KMS-11 (cell line): ENCODE measurements around the gene TCF7L1.
A peak's percentile ranks its signal among the peaks of the same experiment; 100 is the strongest.

ENCODE experiments used
- H2AFZ ChIP-seq: fragments of 200-600 bp; sonication (generic); 2 replicates; pipeline ENCODE4 v1.6.1; 2016; ENCODE audit warnings: antibody characterized with exemption, mixed run types, low read depth
- H3K27ac ChIP-seq: fragments of 200-600 bp; sonication (generic); 2 replicates; pipeline ENCODE4 v1.6.1; 2016; ENCODE audit warnings: mild to moderate bottlenecking, mixed run types
- H3K27me3 ChIP-seq: fragments of 200-600 bp; sonication (generic); 2 replicates; pipeline ENCODE4 v1.6.1; 2017; ENCODE audit warnings: mild to moderate bottlenecking, low read depth, mixed run types, moderate library complexity; ENCODE audit not compliant: insufficient read depth
- H3K36me3 ChIP-seq: fragments of 200-600 bp; sonication (generic); 2 replicates; pipeline ENCODE4 v1.6.1; 2017; ENCODE audit warnings: mild to moderate bottlenecking, mixed run types; ENCODE audit not compliant: insufficient read depth
- H3K4me1 ChIP-seq: fragments of 200-600 bp; sonication (generic); 2 replicates; pipeline ENCODE4 v1.6.1; 2016; ENCODE audit warnings: mild to moderate bottlenecking, low read depth, mixed run types; ENCODE audit not compliant: poor library complexity, severe bottlenecking
- H3K4me2 ChIP-seq: fragments of 200-600 bp; sonication (generic); 2 replicates; pipeline ENCODE4 v1.7.0; 2016; ENCODE audit warnings: mild to moderate bottlenecking, mixed run types
- H3K4me3 ChIP-seq: fragments of 200-600 bp; sonication (generic); IDR thresholded peaks from 2 replicates; pipeline ENCODE4 v1.6.1; 2017; ENCODE audit warnings: low read depth, low read length, mixed read lengths; ENCODE audit not compliant: insufficient read depth
- H3K79me2 ChIP-seq: fragments of 200-600 bp; sonication (generic); 2 replicates; pipeline ENCODE4 v1.6.1; 2016; ENCODE audit warnings: low read depth, mixed run types; ENCODE audit not compliant: insufficient read depth
- H3K9ac ChIP-seq: fragments of 200-600 bp; sonication (generic); 2 replicates; pipeline ENCODE4 v1.6.1; 2016; ENCODE audit warnings: mild to moderate bottlenecking, mixed run types
- H4K20me1 ChIP-seq: fragments of 200-600 bp; sonication (generic); 2 replicates; pipeline ENCODE4 v1.6.1; 2016; ENCODE audit warnings: mild to moderate bottlenecking, mixed run types; ENCODE audit not compliant: insufficient read depth
- TF ChIP-seq, protein P1 (sequence below): fragments of 200-600 bp; sonication (generic); conservative IDR thresholded peaks from 2 replicates; pipeline ENCODE4 v1.6.1; 2017; ENCODE audit warnings: low read depth, mild to moderate bottlenecking, antibody characterized with exemption, low read length, moderate library complexity, mixed read lengths

TCF7L1 gene

DNA sequence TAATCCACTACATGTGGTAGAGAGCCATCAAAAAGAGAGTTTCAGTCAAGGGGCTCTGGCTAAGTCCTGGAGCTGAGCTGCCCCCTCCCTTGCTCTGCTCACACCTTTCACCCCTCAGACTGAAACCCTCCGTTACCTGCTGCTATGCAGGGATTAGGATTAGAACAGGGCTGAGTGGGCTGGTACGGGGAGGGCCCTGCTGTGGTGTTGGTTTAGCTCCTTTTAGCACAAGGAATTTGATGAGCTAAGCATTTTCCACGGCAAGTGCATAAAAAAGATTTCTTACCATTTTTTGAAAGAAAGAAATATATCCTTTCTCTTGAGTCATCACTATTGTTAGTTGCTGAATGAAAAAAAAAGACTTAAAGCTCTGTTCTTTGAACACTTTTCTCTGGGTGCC is 46.3 kb downstream of the TCF7L1 start:
- Histone ChIP-seq H3K4me1 (peaks cover 12% of the 10 kb centered on the region), H3K27ac (no peak overlapping the region), H3K79me2 (no peaks in the 10 kb centered on the region), H2AFZ (peak overlapping the region; percentile 31; the same call in 1 of the 2 replicates), H4K20me1 (no peaks in the 10 kb centered on the region), H3K4me2 (peak overlapping the region; percentile 30), H3K9ac (no peak overlapping the region), H3K4me3 (no peak overlapping the region), H3K36me3 (no peaks in the 10 kb centered on the region), H3K27me3 (no peaks in the 10 kb centered on the region)
- TF ChIP-seq, protein P1, sequence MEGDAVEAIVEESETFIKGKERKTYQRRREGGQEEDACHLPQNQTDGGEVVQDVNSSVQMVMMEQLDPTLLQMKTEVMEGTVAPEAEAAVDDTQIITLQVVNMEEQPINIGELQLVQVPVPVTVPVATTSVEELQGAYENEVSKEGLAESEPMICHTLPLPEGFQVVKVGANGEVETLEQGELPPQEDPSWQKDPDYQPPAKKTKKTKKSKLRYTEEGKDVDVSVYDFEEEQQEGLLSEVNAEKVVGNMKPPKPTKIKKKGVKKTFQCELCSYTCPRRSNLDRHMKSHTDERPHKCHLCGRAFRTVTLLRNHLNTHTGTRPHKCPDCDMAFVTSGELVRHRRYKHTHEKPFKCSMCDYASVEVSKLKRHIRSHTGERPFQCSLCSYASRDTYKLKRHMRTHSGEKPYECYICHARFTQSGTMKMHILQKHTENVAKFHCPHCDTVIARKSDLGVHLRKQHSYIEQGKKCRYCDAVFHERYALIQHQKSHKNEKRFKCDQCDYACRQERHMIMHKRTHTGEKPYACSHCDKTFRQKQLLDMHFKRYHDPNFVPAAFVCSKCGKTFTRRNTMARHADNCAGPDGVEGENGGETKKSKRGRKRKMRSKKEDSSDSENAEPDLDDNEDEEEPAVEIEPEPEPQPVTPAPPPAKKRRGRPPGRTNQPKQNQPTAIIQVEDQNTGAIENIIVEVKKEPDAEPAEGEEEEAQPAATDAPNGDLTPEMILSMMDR: no peak

DNA sequence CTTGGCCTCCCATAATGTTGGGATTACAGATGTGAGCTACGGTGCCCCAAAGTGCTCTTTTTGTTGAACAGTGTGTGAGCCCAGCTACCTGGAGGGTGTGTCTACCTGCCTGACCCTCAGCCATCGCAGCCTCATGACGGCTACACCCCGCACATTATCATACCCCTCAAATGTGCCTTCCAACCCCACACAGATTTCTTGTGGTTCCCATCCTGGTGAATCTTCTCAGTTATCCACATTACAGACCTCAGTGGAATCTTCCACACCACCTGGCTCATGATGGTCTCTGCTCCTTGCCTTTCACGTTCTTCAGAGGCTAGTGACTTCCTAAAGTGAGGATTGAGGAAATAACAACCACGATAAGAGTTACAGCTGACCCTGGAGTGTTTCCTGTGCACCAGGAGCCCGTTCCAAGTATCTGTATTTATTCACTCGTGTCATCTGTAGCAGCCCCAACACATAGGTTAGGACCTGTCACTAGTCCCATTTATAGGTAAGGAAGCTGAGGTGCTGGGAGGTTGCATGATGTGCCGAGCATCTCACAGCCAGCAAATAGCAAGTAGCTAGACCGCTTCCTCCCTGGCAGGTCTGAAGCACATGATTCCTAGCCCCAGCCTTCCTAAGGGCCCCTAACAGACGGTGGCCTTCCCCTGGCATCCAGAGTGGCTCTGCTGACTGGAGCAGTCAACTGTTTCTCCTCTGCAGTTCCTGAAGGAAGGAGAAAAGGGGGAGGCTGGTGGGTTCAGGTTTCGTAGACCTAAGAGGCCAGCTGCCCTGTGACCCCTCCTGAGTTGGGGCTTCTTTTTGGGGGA is 47.3 kb downstream of the TCF7L1 start:
- Histone ChIP-seq H3K4me3 (no peak overlapping the region), H3K36me3 (no peaks in the 10 kb centered on the region), H3K4me2 (no peak overlapping the region; the same call in 1 of the 2 replicates), H3K79me2 (no peaks in the 10 kb centered on the region), H4K20me1 (no peaks in the 10 kb centered on the region), H3K27ac (no peak overlapping the region), H2AFZ (no peak overlapping the region), H3K9ac (no peak overlapping the region), H3K4me1 (peaks cover 12% of the 10 kb centered on the region), H3K27me3 (no peaks in the 10 kb centered on the region)
- TF ChIP-seq, protein P1: no peak

DNA sequence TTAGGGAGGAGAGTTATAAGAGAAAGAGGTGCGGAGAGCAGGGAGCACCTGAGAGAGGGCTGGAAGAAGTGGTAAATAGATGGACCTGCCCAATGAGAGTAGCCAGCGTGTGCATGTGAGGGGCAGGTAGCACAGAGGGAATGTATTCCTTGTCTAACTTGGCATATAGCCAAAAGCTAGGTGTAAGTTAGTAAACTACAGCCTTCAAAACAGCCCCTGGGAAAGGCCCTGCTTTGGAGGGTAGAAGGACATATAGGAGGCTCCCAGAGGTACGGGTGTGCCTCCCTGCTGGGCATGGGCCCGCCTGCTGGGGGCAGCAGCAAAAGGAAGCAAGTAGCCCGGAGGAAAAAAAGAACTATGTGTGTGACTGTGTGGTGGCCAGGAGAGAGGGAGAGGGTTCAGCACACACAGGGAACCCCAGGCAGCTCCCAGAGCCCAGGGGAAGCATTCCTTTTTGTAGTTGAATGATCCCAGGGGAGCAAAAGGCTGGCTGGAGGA is 48.0 kb downstream of the TCF7L1 start:
- TF ChIP-seq, protein P1: no peak
- Histone ChIP-seq H2AFZ (no peak overlapping the region), H3K27me3 (no peaks in the 10 kb centered on the region), H3K9ac (no peak overlapping the region), H3K79me2 (no peaks in the 10 kb centered on the region), H3K27ac (no peak overlapping the region), H3K4me2 (no peak overlapping the region), H3K4me1 (peaks cover 12% of the 10 kb centered on the region), H3K4me3 (no peak overlapping the region), H3K36me3 (no peaks in the 10 kb centered on the region), H4K20me1 (no peaks in the 10 kb centered on the region)

DNA sequence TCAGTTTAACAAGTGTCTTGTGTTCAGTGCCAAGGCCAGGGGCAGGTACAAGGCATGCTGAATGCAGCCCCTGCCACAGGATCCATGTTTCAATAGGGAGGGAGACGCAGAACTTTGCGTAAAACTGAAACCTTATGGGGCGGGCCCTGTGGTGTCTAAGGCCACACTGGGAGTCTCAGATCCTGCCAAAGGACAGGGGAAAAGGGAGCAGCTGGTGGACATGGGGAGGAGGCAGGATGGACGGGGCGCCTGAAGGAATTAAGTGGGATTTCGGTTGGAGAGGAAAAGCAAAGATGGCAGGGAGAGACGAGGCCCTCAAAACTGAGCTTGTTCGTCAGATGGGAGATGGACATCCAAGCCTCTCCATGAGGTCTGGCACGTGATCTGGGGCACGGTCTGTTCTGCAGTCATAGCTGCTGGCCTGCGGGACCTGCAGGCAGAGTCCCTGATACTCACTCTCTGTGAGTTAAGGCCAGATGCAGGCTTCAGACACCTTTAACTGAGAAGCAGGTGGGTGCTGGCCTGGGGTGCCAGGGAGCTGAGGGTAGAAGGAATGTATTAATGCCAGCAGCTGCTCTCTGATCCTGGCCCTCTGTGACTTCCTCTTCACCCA is 48.8 kb downstream of the TCF7L1 start:
- Histone ChIP-seq H2AFZ (no peak overlapping the region), H4K20me1 (no peaks in the 10 kb centered on the region), H3K79me2 (no peaks in the 10 kb centered on the region), H3K4me3 (no peak overlapping the region), H3K9ac (no peak overlapping the region), H3K4me1 (peaks cover 12% of the 10 kb centered on the region), H3K27ac (no peak overlapping the region), H3K4me2 (no peak overlapping the region), H3K36me3 (no peaks in the 10 kb centered on the region), H3K27me3 (no peaks in the 10 kb centered on the region)
- TF ChIP-seq, protein P1: no peak
